NB4 (cell line): ENCODE results near the gene ANP32A.

Source experiments
- POLR2A ChIP-seq: IDR thresholded peaks from 2 replicates; pipeline ENCODE4 v1.6.1; 2011; ENCODE audit warnings: mild to moderate bottlenecking; ENCODE audit not compliant: insufficient read length; ENCODE audit errors: extremely low read depth
- TF ChIP-seq, protein P1 (sequence below): IDR thresholded peaks from 2 replicates; pipeline ENCODE4 v1.6.1; 2011; ENCODE audit warnings: low read depth, low read length
- TF ChIP-seq, protein P2 (sequence below): IDR thresholded peaks from one replicate; pipeline ENCODE4 v1.5.1; 2012; ENCODE audit warnings: low read depth, low read length

DNA sequence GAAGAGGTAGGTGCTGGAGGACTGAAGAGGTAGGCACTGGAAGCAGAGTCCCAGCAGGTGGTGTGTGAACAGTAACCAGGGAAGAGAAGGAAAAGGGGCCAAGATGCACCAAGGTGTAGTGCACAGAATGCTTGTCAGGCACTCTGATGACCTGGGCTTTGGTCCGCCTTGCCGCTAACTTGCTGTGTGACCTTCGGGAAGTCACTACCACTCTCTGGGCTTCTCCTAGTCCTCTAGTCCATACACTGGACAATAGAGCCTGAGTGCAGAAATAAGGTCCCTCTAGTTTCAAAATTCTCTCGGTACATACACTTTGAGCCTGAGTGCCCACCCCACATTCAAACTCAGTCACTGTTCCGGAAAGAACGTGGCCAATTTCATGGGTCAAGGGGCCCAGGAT, 24.1 kb downstream of the ANP32A start:
- TF ChIP-seq POLR2A: no peak
- TF ChIP-seq, protein P1, sequence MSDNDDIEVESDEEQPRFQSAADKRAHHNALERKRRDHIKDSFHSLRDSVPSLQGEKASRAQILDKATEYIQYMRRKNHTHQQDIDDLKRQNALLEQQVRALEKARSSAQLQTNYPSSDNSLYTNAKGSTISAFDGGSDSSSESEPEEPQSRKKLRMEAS: no peak
- TF ChIP-seq, protein P2, sequence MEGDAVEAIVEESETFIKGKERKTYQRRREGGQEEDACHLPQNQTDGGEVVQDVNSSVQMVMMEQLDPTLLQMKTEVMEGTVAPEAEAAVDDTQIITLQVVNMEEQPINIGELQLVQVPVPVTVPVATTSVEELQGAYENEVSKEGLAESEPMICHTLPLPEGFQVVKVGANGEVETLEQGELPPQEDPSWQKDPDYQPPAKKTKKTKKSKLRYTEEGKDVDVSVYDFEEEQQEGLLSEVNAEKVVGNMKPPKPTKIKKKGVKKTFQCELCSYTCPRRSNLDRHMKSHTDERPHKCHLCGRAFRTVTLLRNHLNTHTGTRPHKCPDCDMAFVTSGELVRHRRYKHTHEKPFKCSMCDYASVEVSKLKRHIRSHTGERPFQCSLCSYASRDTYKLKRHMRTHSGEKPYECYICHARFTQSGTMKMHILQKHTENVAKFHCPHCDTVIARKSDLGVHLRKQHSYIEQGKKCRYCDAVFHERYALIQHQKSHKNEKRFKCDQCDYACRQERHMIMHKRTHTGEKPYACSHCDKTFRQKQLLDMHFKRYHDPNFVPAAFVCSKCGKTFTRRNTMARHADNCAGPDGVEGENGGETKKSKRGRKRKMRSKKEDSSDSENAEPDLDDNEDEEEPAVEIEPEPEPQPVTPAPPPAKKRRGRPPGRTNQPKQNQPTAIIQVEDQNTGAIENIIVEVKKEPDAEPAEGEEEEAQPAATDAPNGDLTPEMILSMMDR: no peak
